Thoracic aorta (tissue), 2 donors: ENCODE measurements around the gene F7. TPM values are rescaled to one million over a fixed set of nuclear protein-coding genes. Genes with fewer than 3 reads are reported as not detected.

Experiments used
- ATAC-seq: fragments of 150-250 bp; one replicate; pipeline ENCODE4 v1.8.0; 2017; ENCODE audit warnings: low read depth; ENCODE audit not compliant: insufficient number of reproducible peaks, low FRiP score
- DNase-seq: peaks from one replicate; pipeline ENCODE4 v3.0.0-alpha.2; 2020; ENCODE audit warnings: low spot score
- H3K27ac ChIP-seq, 2 donors: fragments of 200-600 bp; sonication (generic); 1 replicate in 1 of 2; 2 replicates in 1 of 2; pipeline ENCODE4 v1.5.1; 2016; ENCODE audit warnings: mild to moderate bottlenecking in 2 of 2, moderate library complexity in 2 of 2
- H3K27me3 ChIP-seq: fragments of 200-600 bp; sonication (generic); replicated peaks from 2 replicates; pipeline ENCODE4 v1.6.0; 2016; ENCODE audit warnings: mild to moderate bottlenecking; ENCODE audit not compliant: insufficient read depth
- H3K36me3 ChIP-seq: fragments of 200-600 bp; sonication (generic); one replicate; pipeline ENCODE4 v1.5.1; 2016
- H3K4me1 ChIP-seq, 2 donors: fragments of 200-600 bp; sonication (generic); 1 replicate in 1 of 2; 2 replicates in 1 of 2; pipeline versions ENCODE4 v1.5.1 to v1.6.0; 2016; ENCODE audit warnings: low read depth in 2 of 2, mild to moderate bottlenecking in 1 of 2; ENCODE audit not compliant: control insufficient read depth in 1 of 2
- H3K4me3 ChIP-seq: fragments of 200-600 bp; sonication (generic); 2 replicates; pipeline ENCODE4 v1.5.1; 2016; ENCODE audit warnings: mild to moderate bottlenecking
- H3K9me3 ChIP-seq: fragments of 200-600 bp; sonication (generic); 2 replicates; pipeline ENCODE4 v1.5.1; 2016
- CTCF ChIP-seq: fragments of 200-600 bp; sonication (generic); IDR thresholded peaks from one replicate; pipeline ENCODE4 v1.5.1; 2019; ENCODE audit warnings: antibody characterized with exemption
- total RNA-seq, 2 donors: library from RNA; depleted of rRNA; stranded (reverse); fragments of >200 nt; gene quantifications; one replicate each; pipeline versions ENCODE4 v1.1.0 to v1.2.3, GENCODE V29; 2016

The F7 gene
- total RNA-seq, 2 donors from 2014 or later = not detected

GRCh38 chr13:113119166-113119821, 13.7 kb downstream of the F7 start:
- TF ChIP-seq CTCF = no peak
- Histone ChIP-seq H3K36me3 (no peaks in the 10 kb centered on the region), H3K9me3 (no peaks in the 10 kb centered on the region), H3K27me3 (no peaks in the 10 kb centered on the region), H3K27ac (no peak overlapping the region), H3K4me3 (no peak overlapping the region), H3K4me1 (peaks cover 0 to 19% of the 10 kb centered on the region in 2 donors)
- DNase-seq = no peak
- ATAC-seq = no peak

GRCh38 chr13:113119822-113120189, 14.2 kb downstream of the F7 start:
- DNase-seq = no peak
- Histone ChIP-seq H3K27me3 (no peaks in the 10 kb centered on the region), H3K4me1 (peaks cover 0 to 19% of the 10 kb centered on the region in 2 donors), H3K9me3 (no peaks in the 10 kb centered on the region), H3K36me3 (no peaks in the 10 kb centered on the region), H3K27ac (no peak overlapping the region), H3K4me3 (no peak overlapping the region)
- no peak for TF ChIP-seq CTCF
- ATAC-seq = no peak

- ATAC-seq (no peak), DNase-seq (no peak)
- Histone ChIP-seq H3K9me3 (no peaks in the 10 kb centered on the region), H3K36me3 (no peaks in the 10 kb centered on the region), H3K4me3 (no peak overlapping the region), H3K4me1 (peaks cover 0 to 19% of the 10 kb centered on the region in 2 donors), H3K27ac (no peak overlapping the region), H3K27me3 (no peaks in the 10 kb centered on the region)
- TF ChIP-seq CTCF = no peak
These were observed 14.9 kb downstream of the F7 start for GRCh38 chr13:113120300-113121182.

GRCh38 chr13:113121183-113121927, 15.8 kb downstream of the F7 start:
- H3K9me3 ChIP-seq = no peaks in the 10 kb centered on the region
- ATAC-seq (no peak), DNase-seq (no peak)
- H3K27ac ChIP-seq = no peak overlapping the region
- TF ChIP-seq CTCF = no peak
- no peaks in the 10 kb centered on the region for H3K36me3 ChIP-seq
- no peaks in the 10 kb centered on the region for H3K27me3 ChIP-seq
- no peak overlapping the region for H3K4me3 ChIP-seq
- peaks cover 0 to 19% of the 10 kb centered on the region in 2 donors for H3K4me1 ChIP-seq
